Measurements from ENCODE around the gene LUZP1. TPM values are rescaled to one million over a fixed set of nuclear protein-coding genes. Genes with fewer than 3 reads are reported as not detected.

LUZP1 gene
- total RNA-seq, 1 donor from 2014 or later: 27.1 TPM

DNA sequence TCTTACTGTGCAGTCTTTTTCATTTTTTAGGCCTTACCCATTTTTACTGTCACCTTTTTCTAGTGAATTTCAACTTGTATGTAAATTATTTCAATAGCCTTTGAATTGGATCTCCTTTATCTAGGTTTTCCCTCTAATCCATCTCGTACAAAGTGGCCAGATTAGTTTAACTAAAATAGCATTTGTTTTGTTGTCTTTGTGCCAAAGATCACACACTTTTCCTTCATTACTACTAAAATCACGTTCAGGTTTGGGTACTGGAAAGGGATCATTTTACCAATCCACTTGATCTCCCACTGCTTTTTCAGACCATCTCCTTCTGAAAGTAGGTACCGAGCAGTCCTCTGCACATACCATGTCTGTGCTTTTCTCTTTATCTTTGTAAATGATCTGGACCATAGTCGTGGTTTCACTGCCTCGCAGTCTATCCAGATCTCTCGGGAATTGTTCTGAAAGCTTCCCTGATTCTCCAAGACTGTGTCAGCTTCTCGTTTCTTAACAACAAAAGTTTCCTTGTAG is 129.3 kb downstream of the LUZP1 start:
- TF ChIP-seq CTCF (IDR thresholded peaks at IDR 0.05; ENCODE audit: insufficient read depth, low read length, poor library complexity, severe bottlenecking): no peak
- H3K27me3 ChIP-seq (ENCODE audit: control insufficient read depth, insufficient read depth, low read length): no peaks in the 10 kb centered on the region
- DNase-seq (ENCODE audit: low read depth): no peak
- peaks cover 1% of the 10 kb centered on the region for H3K36me3 ChIP-seq (ENCODE audit: control insufficient read depth, insufficient read depth, low read length)
- no peak overlapping the region for H3K4me3 ChIP-seq (ENCODE audit: low read depth, low read length)

DNA sequence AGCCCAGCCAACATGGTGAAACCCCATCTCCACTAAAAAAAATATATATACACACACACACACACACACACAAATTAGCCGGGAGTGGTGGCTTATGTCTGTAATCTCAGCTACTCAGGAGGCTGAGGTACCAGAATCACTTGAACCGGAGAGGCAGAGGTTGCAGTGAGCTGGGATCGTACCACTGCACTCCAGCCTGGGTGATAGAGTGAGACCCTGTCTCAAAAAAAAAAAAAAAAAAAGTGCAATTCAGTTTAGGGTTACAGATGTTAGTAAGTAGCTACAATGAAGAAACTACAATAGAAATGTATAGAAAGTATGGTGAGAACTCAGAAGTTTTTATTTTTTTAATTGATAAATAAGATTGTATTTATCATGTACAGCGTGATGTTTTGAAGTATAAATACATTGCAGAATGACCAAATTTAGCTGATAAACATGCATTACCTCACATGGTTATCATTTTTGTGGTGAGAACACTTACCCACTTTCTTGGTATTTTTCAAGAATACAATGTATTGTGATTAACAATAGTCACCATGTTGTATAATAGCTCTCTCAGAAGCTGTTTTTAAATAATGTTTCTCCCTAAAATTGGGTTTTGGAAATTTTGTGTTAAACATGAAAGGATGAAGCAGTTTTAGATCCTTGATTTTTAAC is 131.4 kb downstream of the LUZP1 start:
- no peak for DNase-seq (ENCODE audit: low read depth)
- H3K27me3 ChIP-seq (ENCODE audit: control insufficient read depth, insufficient read depth, low read length): no peaks in the 10 kb centered on the region
- peaks cover 1% of the 10 kb centered on the region for H3K36me3 ChIP-seq (ENCODE audit: control insufficient read depth, insufficient read depth, low read length)
- H3K4me3 ChIP-seq (ENCODE audit: low read depth, low read length): no peak overlapping the region
- TF ChIP-seq CTCF (IDR thresholded peaks at IDR 0.05; ENCODE audit: insufficient read depth, low read length, poor library complexity, severe bottlenecking): no peak

- H3K36me3 ChIP-seq (ENCODE audit: control insufficient read depth, insufficient read depth, low read length): peaks cover 1% of the 10 kb centered on the region
- no peak for TF ChIP-seq CTCF (IDR thresholded peaks at IDR 0.05; ENCODE audit: insufficient read depth, low read length, poor library complexity, severe bottlenecking)
- H3K27me3 ChIP-seq (ENCODE audit: control insufficient read depth, insufficient read depth, low read length): no peaks in the 10 kb centered on the region
- no peak overlapping the region for H3K4me3 ChIP-seq (ENCODE audit: low read depth, low read length)
- DNase-seq (ENCODE audit: low read depth): no peak
Measured at GRCh38 chr1:23035823-23036452, 132.7 kb downstream of the LUZP1 start.

Other genes starting within 250 kb of the LUZP1 start
- gene LACTBL1, start 196.0 kb downstream of the LUZP1 start, total RNA-seq: not detected in 2 replicates
- gene TEX46, start 153.0 kb downstream of the LUZP1 start, total RNA-seq: not detected in 2 replicates
- 111 and 122 TPM in 2 replicates for gene KDM1A, start 149.4 kb downstream of the LUZP1 start, total RNA-seq
- gene HTR1D, start 48.6 kb upstream of the LUZP1 start, total RNA-seq: 1.6 and 2.0 TPM in 2 replicates
- 75.7 and 82.2 TPM in 2 replicates for gene HNRNPR, start 175.4 kb upstream of the LUZP1 start, total RNA-seq
- 7.3 and 11.7 TPM in 2 replicates for gene ZNF436, start 201.0 kb upstream of the LUZP1 start, total RNA-seq

Data from kidney epithelial cell (primary cell).